ENCODE results near the gene NRARP. TPM values are rescaled to one million over a fixed set of nuclear protein-coding genes. Genes with fewer than 3 reads are reported as not detected.
A peak's percentile ranks its signal among the peaks of the same experiment; 100 is the strongest.

The NRARP gene
- total and polyA plus RNA-seq, 2 of the 13 experiments (the other 11 are each of a cell fraction or from before 2014, with no cell fraction given), result 0.22 to 0.46 TPM

GRCh38 chr9:137294681-137295237 lies 7.3 kb downstream of the NRARP start (continued):
- TF ChIP-seq CSRNP1 (CRISPR knock-in tag; IDR thresholded peaks at IDR 0.05), result peak; percentile 52; the same call in 1 of the 2 replicates
- TF ChIP-seq SYNCRIP (IDR thresholded peaks at IDR 0.05; ENCODE audit: insufficient read depth, low read depth, low read length), result no peak
- TF ChIP-seq ZNF513 (CRISPR knock-in tag; conservative IDR thresholded peaks at IDR 0.05), result no peak
- TF ChIP-seq ZFX (CRISPR knock-in tag; IDR thresholded peaks at IDR 0.05; ENCODE audit: low read depth), result peak; percentile 58
- no peak for TF ChIP-seq NFAT5 (CRISPR knock-in tag; IDR thresholded peaks at IDR 0.05)
- no peak for TF ChIP-seq ZNF562 (CRISPR knock-in tag; IDR thresholded peaks at IDR 0.05; ENCODE audit: borderline replicate concordance)
- TF ChIP-seq ZNF230 (CRISPR knock-in tag; IDR thresholded peaks at IDR 0.05), result no peak
- TF ChIP-seq ZSCAN31 (CRISPR knock-in tag; IDR thresholded peaks at IDR 0.05; ENCODE audit: low read depth), result no peak
- TF ChIP-seq GMEB1 (CRISPR knock-in tag; IDR thresholded peaks at IDR 0.05; ENCODE audit: borderline replicate concordance), result no peak
- TF ChIP-seq SP4 (CRISPR knock-in tag; IDR thresholded peaks at IDR 0.05), result no peak
- TF ChIP-seq MXI1 (IDR thresholded peaks at IDR 0.05; ENCODE audit: borderline replicate concordance, low read depth, low read length), result no peak
- TF ChIP-seq CEBPB (IDR thresholded peaks at IDR 0.05; ENCODE audit: borderline replicate concordance, low read depth, low read length), result no peak
- TF ChIP-seq TBP (CRISPR knock-in tag; IDR thresholded peaks at IDR 0.05), result no peak
- no peak for TF ChIP-seq MLXIP (CRISPR knock-in tag; IDR thresholded peaks at IDR 0.05; ENCODE audit: borderline replicate concordance)
- TF ChIP-seq KLF12 (CRISPR knock-in tag; IDR thresholded peaks at IDR 0.05; ENCODE audit: borderline replicate concordance), result no peak
- no peak for TF ChIP-seq ZNF615 (CRISPR knock-in tag; IDR thresholded peaks at IDR 0.05; ENCODE audit: borderline replicate concordance)
